NCI-H748 (cell line): ENCODE results near the gene SCLY.
A peak's percentile ranks its signal among the peaks of the same experiment; 100 is the strongest.
"Not testable (repeated sequence)": the region's sequence is repeated elsewhere in the genome, so short reads cannot be mapped to it uniquely, and the experiment has no call there.

Source experiments
- DNase-seq: peaks from one replicate; lab custom pipeline; 2025; ENCODE audit not compliant: unreplicated experiment; lab: John Stamatoyannopoulos, UW

The SCLY gene

GRCh38 chr2:238039985-238040384 is 20.8 kb upstream of the SCLY start:
- no peak for DNase-seq

DNA sequence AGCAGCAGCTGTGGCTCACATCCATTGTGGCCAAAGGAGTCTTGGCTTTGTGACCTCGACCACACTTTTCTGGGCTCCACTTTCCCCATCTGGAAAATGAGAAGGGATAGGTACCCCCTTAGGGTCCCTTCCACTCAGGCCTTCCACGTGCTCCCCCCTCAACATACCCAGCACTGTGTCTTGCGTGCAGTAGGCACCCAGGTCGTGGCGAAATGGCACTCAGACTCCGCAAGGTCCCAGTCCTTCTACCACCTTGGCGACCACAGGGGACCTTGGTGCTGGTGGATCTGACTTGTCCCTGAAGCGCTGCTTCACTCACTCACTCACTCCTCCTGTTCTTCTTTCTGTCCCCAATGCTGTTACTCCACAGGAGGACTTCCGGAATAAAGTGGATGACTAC is 19.9 kb upstream of the SCLY start:
- no peak for DNase-seq

DNA sequence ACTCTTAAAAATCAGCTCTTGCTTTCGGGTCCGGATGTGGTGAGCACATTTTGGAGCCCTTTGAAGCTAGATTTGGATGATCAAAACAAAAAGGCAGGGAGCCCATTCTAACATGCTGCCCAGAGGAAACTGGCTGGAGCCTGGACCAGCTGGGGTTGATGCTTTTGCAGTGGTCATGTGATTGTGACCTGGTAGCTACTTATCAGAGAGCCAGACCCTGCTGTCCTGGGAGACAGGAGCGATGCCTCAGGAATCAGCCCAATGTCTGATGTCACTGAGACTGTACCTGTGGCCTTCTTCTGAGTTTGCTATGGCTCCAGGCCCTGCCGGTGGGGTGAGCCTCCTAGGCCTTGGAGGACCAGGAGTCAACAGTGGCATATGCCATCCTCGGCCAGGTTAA is 18.7 kb upstream of the SCLY start:
- DNase-seq: no peak

DNA sequence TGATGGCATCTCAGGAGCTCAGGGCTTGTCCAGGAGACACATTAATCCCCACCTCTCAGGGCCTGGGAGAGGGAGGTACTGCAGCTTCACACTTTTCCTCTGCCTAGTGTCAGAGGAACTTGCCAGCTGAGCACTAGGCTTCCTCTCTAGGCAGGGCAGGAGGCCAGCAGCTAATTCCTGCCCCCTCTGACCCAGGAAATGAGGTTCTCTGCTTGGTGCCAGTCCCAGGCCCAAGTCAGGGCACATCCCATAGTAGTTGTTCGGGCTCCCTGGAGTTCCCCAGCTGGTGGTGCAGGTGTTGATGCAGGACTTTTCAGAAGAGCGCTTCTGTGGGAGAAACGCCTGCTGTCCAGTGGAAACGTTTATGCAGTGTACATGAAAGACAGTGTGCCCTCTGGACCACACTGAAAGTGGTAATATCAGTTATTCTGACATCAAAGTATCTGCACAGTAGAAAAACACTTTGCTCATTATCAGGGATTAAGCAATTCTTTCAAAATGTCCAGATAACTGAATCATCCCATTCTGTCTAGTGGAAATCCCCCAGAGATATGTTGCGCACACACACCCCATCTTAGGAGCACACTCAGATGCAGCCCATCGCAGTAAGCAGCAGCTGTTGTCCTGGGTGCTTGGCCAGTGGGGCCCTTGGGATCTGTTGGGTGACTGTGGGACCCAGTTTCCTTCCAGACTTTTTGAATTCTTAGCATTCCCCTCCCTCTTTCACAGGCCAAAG is 17.8 kb upstream of the SCLY start:
- no peak for DNase-seq

- no peak for DNase-seq
Measured at GRCh38 chr2:238043851-238044250, 16.9 kb upstream of the SCLY start.

DNA sequence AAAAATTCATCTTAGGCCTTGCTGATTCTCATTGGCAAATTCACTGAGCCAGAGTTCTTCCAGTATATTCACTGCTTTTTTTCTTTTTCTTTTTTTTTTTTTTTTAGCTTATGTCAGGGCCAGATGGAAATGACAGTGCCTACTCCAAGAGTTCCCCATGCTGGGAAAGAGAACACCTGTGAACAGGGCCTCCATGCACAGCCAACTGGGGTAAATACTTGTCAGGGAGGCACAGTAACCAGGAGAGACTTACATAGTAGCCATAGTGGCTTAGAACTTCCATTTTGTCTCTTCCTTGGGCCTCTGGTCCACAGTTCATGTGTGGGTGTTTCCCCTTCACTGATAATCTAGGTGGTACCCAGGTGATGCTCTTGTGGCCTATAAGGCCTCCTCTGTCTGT is 15.2 kb upstream of the SCLY start:
- no peak for DNase-seq

GRCh38 chr2:238046725-238047270 is 14.0 kb upstream of the SCLY start:
- no peak for DNase-seq

- no peak for DNase-seq
Measured at GRCh38 chr2:238053191-238053776, 7.5 kb upstream of the SCLY start.

- DNase-seq: no peak
Measured at GRCh38 chr2:238055841-238056240, 5.0 kb upstream of the SCLY start.

- DNase-seq: peak; percentile 34
Measured at GRCh38 chr2:238057696-238058575, 2.9 kb upstream of the SCLY start.

DNA sequence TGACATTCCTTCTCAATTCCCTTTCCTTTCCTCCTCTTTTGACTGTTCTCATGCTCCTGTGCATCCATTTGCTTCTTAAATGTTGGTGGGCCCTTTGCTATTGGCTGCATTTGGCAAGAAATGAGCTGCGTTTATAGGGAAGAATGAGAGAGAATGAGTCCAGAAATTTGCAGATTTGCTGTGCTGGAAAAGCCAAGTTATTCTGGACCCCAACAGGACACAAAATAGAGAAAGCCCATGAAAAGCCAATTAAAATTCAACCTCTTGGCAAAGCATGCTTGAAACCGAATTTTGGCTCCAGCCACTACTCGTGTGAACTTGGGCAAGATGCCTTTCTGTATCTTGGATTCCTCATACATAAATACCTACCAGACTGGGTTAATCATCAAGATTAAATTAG is 1.3 kb upstream of the SCLY start:
- no peak for DNase-seq

- DNase-seq: peak; percentile 59
Measured at GRCh38 chr2:238060096-238060541, 682 bp upstream of the SCLY start.

DNA sequence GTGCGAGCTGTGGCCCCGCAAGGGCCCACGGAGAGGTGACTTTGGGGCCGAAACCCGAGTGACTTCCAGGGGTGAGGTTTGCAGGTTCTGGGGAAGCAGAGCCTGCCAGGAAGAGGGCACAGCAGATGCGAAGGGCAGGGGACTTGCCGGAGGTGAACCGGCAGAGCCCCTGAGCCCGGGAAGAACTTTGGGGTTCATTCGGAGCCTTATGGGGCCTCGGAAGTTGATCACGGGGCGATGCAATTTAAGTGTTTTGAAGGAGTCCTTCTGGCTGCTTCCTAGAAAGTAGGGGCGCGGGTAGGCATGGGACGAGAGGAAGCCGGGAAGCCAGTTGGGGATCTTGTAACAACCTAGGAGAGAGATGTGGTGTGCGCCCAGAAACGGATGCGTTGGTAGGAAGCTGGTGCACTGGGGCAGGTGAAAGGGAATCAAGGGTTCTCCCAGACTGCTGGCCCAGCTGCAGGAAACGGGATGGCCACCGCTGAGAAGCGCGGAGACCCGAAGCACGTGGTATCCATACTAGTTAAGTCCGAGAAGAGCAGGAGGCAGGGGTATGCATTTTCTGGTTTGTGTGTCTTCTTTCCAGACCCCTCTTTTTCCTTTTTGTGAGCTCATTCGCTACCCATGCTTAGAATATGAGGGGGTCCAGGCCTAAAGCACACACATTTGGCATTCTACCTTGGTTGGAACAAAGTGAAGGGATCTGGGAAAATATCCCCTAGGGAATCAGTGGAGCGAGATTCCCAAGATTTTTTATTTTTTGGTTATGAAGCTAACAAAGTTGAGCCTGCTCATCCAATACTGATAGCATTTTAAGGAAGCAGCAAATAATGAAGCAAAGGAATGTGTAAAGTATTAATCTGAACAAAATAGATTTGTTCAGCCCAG is 758 bp downstream of the SCLY start:
- peak; percentile 68 for DNase-seq

GRCh38 chr2:238063414-238064189 is 2.8 kb downstream of the SCLY start:
- DNase-seq: no peak

- DNase-seq: no peak
Measured at GRCh38 chr2:238064376-238064775, 3.6 kb downstream of the SCLY start.

DNA sequence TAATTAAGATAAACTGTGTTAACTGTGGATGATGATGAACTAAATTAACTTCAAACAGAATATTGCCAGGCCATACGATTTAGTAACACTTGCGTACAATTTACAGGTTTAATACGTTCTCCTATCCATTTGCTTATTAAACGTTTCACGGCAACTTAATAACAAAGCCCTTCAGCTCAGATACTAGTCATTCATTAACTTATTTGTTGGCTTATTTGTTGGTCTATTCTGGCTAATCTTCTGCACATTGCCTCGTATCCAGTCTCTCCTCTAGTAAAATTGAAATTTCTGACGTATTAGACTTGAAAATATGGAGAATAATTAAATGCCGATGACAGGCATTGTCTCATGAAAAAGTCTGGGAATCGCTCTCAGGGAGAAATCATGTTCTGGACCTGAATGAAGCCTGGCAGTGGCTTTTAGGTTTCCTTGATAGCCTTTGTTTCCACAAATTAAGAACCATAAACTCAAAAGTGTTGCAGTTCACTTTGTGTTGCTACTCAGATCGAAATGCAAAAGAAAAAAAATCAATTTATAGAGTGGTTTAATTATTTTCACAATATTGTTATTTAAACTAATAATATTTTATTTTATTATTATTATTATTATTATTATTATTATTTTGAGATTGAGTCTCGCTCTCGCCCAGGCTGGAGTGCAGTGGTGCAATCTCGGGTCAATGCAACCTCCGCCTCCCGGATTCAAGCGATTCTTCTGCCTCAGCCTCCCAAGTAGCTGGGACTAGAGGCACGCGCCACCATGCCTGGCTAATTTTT is 4.5 kb downstream of the SCLY start:
- no peak for DNase-seq

- no peak for DNase-seq
Measured at GRCh38 chr2:238066218-238066617, 5.4 kb downstream of the SCLY start.

GRCh38 chr2:238066718-238067117 is 5.9 kb downstream of the SCLY start:
- DNase-seq: not testable (repeated sequence)

- DNase-seq: no peak
Measured at GRCh38 chr2:238067939-238068338, 7.1 kb downstream of the SCLY start.
